H9 (cell line): ENCODE data around the gene CACNA1D. TPM values are rescaled to one million over a fixed set of nuclear protein-coding genes. Genes with fewer than 3 reads are reported as not detected.

Experiments used
- DNase-seq: peaks from one replicate; pipeline ENCODE4 v3.0.0-alpha.2; 2017
- H2AFZ ChIP-seq: one replicate; pipeline ENCODE4 v1.6.1; 2013; ENCODE audit warnings: mild to moderate bottlenecking, low read length, control low read depth, moderate library complexity
- H2AK5ac ChIP-seq: 2 replicates; pipeline ENCODE4 v1.6.1; 2013; ENCODE audit warnings: low read length, control low read depth, mixed read lengths; ENCODE audit not compliant: insufficient read length
- H2BK120ac ChIP-seq: one replicate; pipeline ENCODE4 v1.6.1; 2013; ENCODE audit warnings: low read depth, mild to moderate bottlenecking, low read length, control low read depth, inconsistent platforms; ENCODE audit not compliant: poor library complexity, severe bottlenecking
- H2BK12ac ChIP-seq: 2 replicates; pipeline ENCODE4 v1.6.1; 2013; ENCODE audit warnings: low read length, control low read depth, mixed read lengths, low read depth; ENCODE audit not compliant: insufficient read length
- H2BK15ac ChIP-seq: 2 replicates; pipeline ENCODE4 v1.6.1; 2013; ENCODE audit warnings: low read depth, low read length, control low read depth
- H2BK20ac ChIP-seq: one replicate; pipeline ENCODE4 v1.6.1; 2013; ENCODE audit warnings: low read depth, mild to moderate bottlenecking, low read length, control low read depth, inconsistent platforms; ENCODE audit not compliant: poor library complexity, severe bottlenecking
- H2BK5ac ChIP-seq: 2 replicates; pipeline ENCODE4 v1.6.1; 2013; ENCODE audit warnings: low read length, control low read depth, mixed read lengths; ENCODE audit not compliant: insufficient read length
- H3K14ac ChIP-seq: 2 replicates; pipeline ENCODE4 v1.6.1; 2013; ENCODE audit warnings: low read length, control low read depth; ENCODE audit not compliant: insufficient read depth
- H3K18ac ChIP-seq: 2 replicates; pipeline ENCODE4 v1.6.1; 2013; ENCODE audit warnings: low read depth, mild to moderate bottlenecking, mixed read lengths, low read length, control low read depth; ENCODE audit not compliant: insufficient read length
- H3K23ac ChIP-seq: 2 replicates; pipeline ENCODE4 v1.6.1; 2013; ENCODE audit warnings: low read length, control low read depth, mixed read lengths, low read depth; ENCODE audit not compliant: insufficient read length
- H3K23me2 ChIP-seq: 2 replicates; pipeline ENCODE4 v1.6.1; 2013; ENCODE audit warnings: low read depth, mild to moderate bottlenecking, mixed read lengths, low read length, control low read depth; ENCODE audit not compliant: insufficient read length, poor library complexity, severe bottlenecking
- H3K27ac ChIP-seq: 2 replicates; pipeline ENCODE4 v1.5.1; 2013; ENCODE audit warnings: low read length, control low read depth, mixed read lengths, low read depth; ENCODE audit not compliant: insufficient read length
- H3K27me3 ChIP-seq: 2 replicates; pipeline ENCODE4 v1.6.1; 2013; ENCODE audit warnings: low read length, control low read depth, inconsistent platforms; ENCODE audit not compliant: insufficient read depth
- H3K4ac ChIP-seq: 2 replicates; pipeline ENCODE4 v1.6.1; 2013; ENCODE audit warnings: low read depth, mild to moderate bottlenecking, control low read depth, inconsistent platforms, low read length, moderate library complexity
- H3K4me1 ChIP-seq: 2 replicates; pipeline ENCODE4 v1.6.1; 2013; ENCODE audit warnings: low read length, control low read depth, inconsistent platforms; ENCODE audit not compliant: insufficient read depth
- H3K4me2 ChIP-seq: 2 replicates; pipeline ENCODE4 v1.6.1; 2013; ENCODE audit warnings: low read length, control low read depth, mixed read lengths; ENCODE audit not compliant: insufficient read length, insufficient read depth
- H3K56ac ChIP-seq: 2 replicates; pipeline ENCODE4 v1.6.1; 2013; ENCODE audit warnings: low read depth, mild to moderate bottlenecking, mixed read lengths, low read length, control low read depth; ENCODE audit not compliant: insufficient read length
- H3K79me1 ChIP-seq: 2 replicates; pipeline ENCODE4 v1.6.1; 2013; ENCODE audit warnings: low read depth, mild to moderate bottlenecking, moderate library complexity, low read length, control low read depth, inconsistent platforms; ENCODE audit not compliant: insufficient read depth, poor library complexity, severe bottlenecking
- H3K79me2 ChIP-seq: 2 replicates; pipeline ENCODE4 v1.6.1; 2013; ENCODE audit warnings: low read length, control low read depth, inconsistent platforms; ENCODE audit not compliant: insufficient read depth
- H3K9ac ChIP-seq: 2 replicates; pipeline ENCODE4 v1.6.1; 2013; ENCODE audit warnings: low read length, control low read depth, mixed read lengths; ENCODE audit not compliant: insufficient read length; ENCODE audit errors: extremely low read depth
- H3K9me3 ChIP-seq: one replicate; pipeline ENCODE4 v1.6.1; 2013; ENCODE audit warnings: low read depth, low read length, inconsistent platforms; ENCODE audit not compliant: control insufficient read depth
- H3T11ph ChIP-seq: one replicate; pipeline ENCODE4 v1.6.1; 2013; ENCODE audit warnings: mild to moderate bottlenecking, low read length, control low read depth, inconsistent platforms
- H4K20me1 ChIP-seq: one replicate; pipeline ENCODE4 v1.6.1; 2013; ENCODE audit not compliant: control insufficient read depth, insufficient read length, insufficient read depth
- H4K5ac ChIP-seq: 2 replicates; pipeline ENCODE4 v1.6.1; 2013; ENCODE audit warnings: low read depth, mild to moderate bottlenecking, mixed read lengths, low read length, control low read depth; ENCODE audit not compliant: insufficient read length
- H4K8ac ChIP-seq: replicated peaks from 2 replicates; pipeline ENCODE4 v1.6.1; 2013; ENCODE audit warnings: low read length, control low read depth, mixed read lengths, low read depth; ENCODE audit not compliant: insufficient read length
- H4K91ac ChIP-seq: 2 replicates; pipeline ENCODE4 v1.6.1; 2013; ENCODE audit warnings: low read depth, mild to moderate bottlenecking, moderate library complexity, mixed read lengths, low read length, control low read depth; ENCODE audit not compliant: insufficient read length
- H3K27ac Mint-ChIP-seq, 3 experiments: 2 replicates in 2 of 3; 3 replicates in 1 of 3; pipeline ENCODE4 v1.8.0; 2020 to 2021; ENCODE audit warnings: mixed read lengths in 3 of 3, mild to moderate bottlenecking in 1 of 3, moderate library complexity in 1 of 3
- H3K27me3 Mint-ChIP-seq: 2 replicates; pipeline ENCODE4 v1.8.0; 2021; ENCODE audit warnings: low read depth, mild to moderate bottlenecking, moderate library complexity, mixed read lengths
- H3K36me3 Mint-ChIP-seq, 3 experiments: 2 replicates in 2 of 3; 3 replicates in 1 of 3; pipeline ENCODE4 v1.8.0; 2020 to 2021; ENCODE audit warnings: low read depth in 3 of 3, mixed read lengths in 3 of 3; ENCODE audit not compliant: insufficient read depth in 1 of 3
- H3K4me1 Mint-ChIP-seq, 2 experiments: 2 replicates each; pipeline ENCODE4 v1.8.0; 2020; ENCODE audit warnings: mixed read lengths in 2 of 2
- H3K4me3 Mint-ChIP-seq, 2 experiments: 2 replicates in 1 of 2; 3 replicates in 1 of 2; pipeline ENCODE4 v1.8.0; 2020 to 2021; ENCODE audit warnings: mild to moderate bottlenecking in 2 of 2, mixed read lengths in 2 of 2, moderate library complexity in 1 of 2
- H3K9me3 Mint-ChIP-seq, 2 experiments: 2 replicates in 1 of 2; 3 replicates in 1 of 2; pipeline ENCODE4 v1.8.0; 2020; ENCODE audit warnings: mild to moderate bottlenecking in 2 of 2, mixed read lengths in 2 of 2, moderate library complexity in 1 of 2
- WGBS: extraction: QIAGEN DNeasy Blood & Tissue Kit; methylation state at CpG from one replicate; pipeline ENCODE4 v1.1.7; 2013; ENCODE audit warnings: missing lambda C conversion rate, low lambda C conversion rate, mixed read lengths; ENCODE audit not compliant: insufficient read length; ENCODE audit errors: extremely low coverage; 5-methylcytosine and 5-hydroxymethylcytosine counted together
- total RNA-seq: library from RNA; stranded (reverse); gene quantifications from 2 replicates; pipeline ENCODE4 v1.2.1, GENCODE V29; 2021
- TF ChIP-seq, protein P1 (sequence below): fragments of 200-600 bp; sonication (generic); conservative IDR thresholded peaks from 3 replicates; pipeline ENCODE4 v1.8.0; 2021; ENCODE audit warnings: antibody characterized with exemption, mild to moderate bottlenecking

CACNA1D gene
- total RNA-seq, 1 experiment from 2014 or later: 3.5 TPM

DNA sequence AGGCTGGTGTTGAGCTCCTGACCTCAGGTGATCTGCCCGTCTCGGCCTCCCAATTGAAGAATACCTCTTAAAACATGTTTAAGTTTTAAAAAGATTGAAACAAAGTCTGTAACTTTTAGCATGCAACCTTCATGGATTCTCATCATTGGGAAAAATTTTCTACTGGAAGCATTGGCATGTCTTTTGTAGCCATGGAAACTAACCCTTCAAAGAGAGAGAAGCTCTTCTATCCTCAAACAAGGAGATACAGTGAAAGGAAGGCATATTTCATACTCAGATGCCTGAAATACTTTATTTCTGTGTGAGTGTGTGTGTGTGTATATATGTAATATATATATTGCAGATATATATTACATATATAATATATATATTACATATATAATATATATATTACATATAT is 196.9 kb downstream of the CACNA1D start:
- Mint-ChIP-seq H3K36me3 (no peaks in the 10 kb centered on the region), H3K9me3 (no peaks in the 10 kb centered on the region; a peak in 1 of 5 replicates), H3K4me3 (no peak overlapping the region), H3K27me3 (peaks cover 3% of the 10 kb centered on the region), H3K27ac (no peak overlapping the region), H3K4me1 (peaks cover 2 to 7% of the 10 kb centered on the region in 2 experiments; a peak in 2 of 4 replicates)
- no peaks in the 10 kb centered on the region for H3K4me1 ChIP-seq
- no peak overlapping the region for H2BK5ac ChIP-seq
- H3K79me2 ChIP-seq: no peaks in the 10 kb centered on the region
- no peak overlapping the region for H3K23ac ChIP-seq
- H2BK12ac ChIP-seq: no peak overlapping the region
- no peaks in the 10 kb centered on the region for H4K20me1 ChIP-seq
- H2BK20ac ChIP-seq: no peak overlapping the region
- H3K56ac ChIP-seq: no peak overlapping the region
- H2AK5ac ChIP-seq: no peak overlapping the region
- no peak overlapping the region for H4K8ac ChIP-seq
- TF ChIP-seq, protein P1, sequence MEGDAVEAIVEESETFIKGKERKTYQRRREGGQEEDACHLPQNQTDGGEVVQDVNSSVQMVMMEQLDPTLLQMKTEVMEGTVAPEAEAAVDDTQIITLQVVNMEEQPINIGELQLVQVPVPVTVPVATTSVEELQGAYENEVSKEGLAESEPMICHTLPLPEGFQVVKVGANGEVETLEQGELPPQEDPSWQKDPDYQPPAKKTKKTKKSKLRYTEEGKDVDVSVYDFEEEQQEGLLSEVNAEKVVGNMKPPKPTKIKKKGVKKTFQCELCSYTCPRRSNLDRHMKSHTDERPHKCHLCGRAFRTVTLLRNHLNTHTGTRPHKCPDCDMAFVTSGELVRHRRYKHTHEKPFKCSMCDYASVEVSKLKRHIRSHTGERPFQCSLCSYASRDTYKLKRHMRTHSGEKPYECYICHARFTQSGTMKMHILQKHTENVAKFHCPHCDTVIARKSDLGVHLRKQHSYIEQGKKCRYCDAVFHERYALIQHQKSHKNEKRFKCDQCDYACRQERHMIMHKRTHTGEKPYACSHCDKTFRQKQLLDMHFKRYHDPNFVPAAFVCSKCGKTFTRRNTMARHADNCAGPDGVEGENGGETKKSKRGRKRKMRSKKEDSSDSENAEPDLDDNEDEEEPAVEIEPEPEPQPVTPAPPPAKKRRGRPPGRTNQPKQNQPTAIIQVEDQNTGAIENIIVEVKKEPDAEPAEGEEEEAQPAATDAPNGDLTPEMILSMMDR: no peak
- H3K9me3 ChIP-seq: no peaks in the 10 kb centered on the region
- H3K9ac ChIP-seq: no peak overlapping the region
- no peak overlapping the region for H3K4ac ChIP-seq
- no peak overlapping the region for H2BK15ac ChIP-seq
- H4K91ac ChIP-seq: no peak overlapping the region
- DNase-seq: no peak
- H3K23me2 ChIP-seq: no peaks in the 10 kb centered on the region
- H3T11ph ChIP-seq: no peak overlapping the region
- WGBS: no CpG with 5 or more reads among the region's 2 CpGs
- no peak overlapping the region for H2AFZ ChIP-seq
- no peak overlapping the region for H3K18ac ChIP-seq
- no peaks in the 10 kb centered on the region for H3K79me1 ChIP-seq
- no peak overlapping the region for H3K27ac ChIP-seq
- H3K4me2 ChIP-seq: no peak overlapping the region
- no peaks in the 10 kb centered on the region for H3K27me3 ChIP-seq
- no peak overlapping the region for H2BK120ac ChIP-seq
- H4K5ac ChIP-seq: no peak overlapping the region
- H3K14ac ChIP-seq: no peak overlapping the region
